GOT3 (cell line): ENCODE measurements around the gene CBR1.
"Not testable (repeated sequence)": the region's sequence is repeated elsewhere in the genome, so short reads cannot be mapped to it uniquely, and the experiment has no call there.

ENCODE experiments used
- DNase-seq: peaks from one replicate; lab custom pipeline; 2025; ENCODE audit warnings: mixed read lengths; lab: John Stamatoyannopoulos, UW

CBR1 gene

GRCh38 chr21:36048357-36048756, 21.5 kb upstream of the CBR1 start:
- DNase-seq = no peak

GRCh38 chr21:36052860-36053714, 16.7 kb upstream of the CBR1 start:
- no peak for DNase-seq

DNA sequence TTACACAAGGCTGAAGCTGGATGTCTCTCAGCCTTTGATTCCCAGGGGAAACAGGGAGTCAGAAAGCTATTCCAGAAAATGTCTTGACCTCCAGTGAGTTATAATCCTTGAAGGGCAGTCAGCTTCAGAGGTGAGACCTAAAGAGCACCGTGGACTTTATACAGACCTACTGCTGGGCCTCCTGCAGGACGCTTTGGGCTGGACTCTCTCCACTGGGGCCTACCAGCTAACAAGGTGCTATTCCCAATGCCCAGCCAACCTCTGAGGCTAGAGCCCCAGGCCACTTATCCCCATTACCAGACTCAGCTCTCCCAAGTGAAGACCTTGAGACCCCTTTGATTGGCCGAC, 16.1 kb upstream of the CBR1 start:
- DNase-seq = no peak

- no peak for DNase-seq
Observed at GRCh38 chr21:36055551-36055950, 14.3 kb upstream of the CBR1 start.

- DNase-seq = no peak
Observed at GRCh38 chr21:36059823-36060158, 10.0 kb upstream of the CBR1 start.

DNA sequence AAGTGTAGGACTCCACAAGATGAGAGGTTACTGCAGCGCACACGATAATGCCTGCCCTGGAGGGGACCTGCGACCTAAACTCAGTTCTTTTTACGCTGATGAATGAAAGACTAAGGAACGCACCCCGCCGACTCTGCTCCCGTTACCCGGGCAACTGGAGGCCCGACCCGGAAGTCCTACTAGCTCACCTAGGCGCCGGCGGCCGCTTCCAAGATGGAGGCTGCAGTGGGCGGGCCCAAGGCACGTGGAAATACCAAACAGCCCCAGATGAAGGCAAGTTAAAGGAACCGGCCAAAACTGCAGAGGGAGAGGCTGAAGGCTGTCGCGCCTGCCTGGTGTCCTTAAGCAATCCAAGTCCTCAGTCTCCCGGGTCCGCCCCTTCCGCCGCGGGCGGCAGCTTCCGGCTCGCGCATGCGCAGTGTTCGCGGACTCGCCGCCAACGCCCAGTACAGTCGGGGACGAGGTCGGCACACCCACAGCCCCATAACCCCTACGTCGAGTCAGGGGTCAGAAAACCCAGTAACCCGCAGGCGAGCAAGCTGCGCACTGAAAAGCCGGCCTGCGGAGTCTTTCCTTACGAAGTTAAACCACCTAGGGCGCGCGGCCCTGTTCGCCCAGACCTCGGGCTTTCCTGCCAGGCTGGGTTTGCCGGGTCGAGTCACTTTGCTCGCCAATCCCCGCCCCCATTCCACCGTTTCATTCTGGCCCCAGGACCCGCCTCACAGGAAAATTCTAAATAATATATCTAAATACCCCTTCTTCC, 9.5 kb upstream of the CBR1 start, which contains the start of gene SETD4:
Gene SETD4 (minus strand): TSS at position 368 of the 763 bp plus-strand sequence. CDS start 1,638 bp downstream, outside the sequence.
- DNase-seq = peak; percentile 95

- no peak for DNase-seq
Observed at GRCh38 chr21:36061445-36061844, 8.4 kb upstream of the CBR1 start.

- DNase-seq = no peak
Observed at GRCh38 chr21:36063375-36064084, 6.3 kb upstream of the CBR1 start.

- DNase-seq = no peak
Observed at GRCh38 chr21:36064085-36064460, 5.8 kb upstream of the CBR1 start.

GRCh38 chr21:36065497-36066036, 4.3 kb upstream of the CBR1 start:
- no peak for DNase-seq

DNA sequence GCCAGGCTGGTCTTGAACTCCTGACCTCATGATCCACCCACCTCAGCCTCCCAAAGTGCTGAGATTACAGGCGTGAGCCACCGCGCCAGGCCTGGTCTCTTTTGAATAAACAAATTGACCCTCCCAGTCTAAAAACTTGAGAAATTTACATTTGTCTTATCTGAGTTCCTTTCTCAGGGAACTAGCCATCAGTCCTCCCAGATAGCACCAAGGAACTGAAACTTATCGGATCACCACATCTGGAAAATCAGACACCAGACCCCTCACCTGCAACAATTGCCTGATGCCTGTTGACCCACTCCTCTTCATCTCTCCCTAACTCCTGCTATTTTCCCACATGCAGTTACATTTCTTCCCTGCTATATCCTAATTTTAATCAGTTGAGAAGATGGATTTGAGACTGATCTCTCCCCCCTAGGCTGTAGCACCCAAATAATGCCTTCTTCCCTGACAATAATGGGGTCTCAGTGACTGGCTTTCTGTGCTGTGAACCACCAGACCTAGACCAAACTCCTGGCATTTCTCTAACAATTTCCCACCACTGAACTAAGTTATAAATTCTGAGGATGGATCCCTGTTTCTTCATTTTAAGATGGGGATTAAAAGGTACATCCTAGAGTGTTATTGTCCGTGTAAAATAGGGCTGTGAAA, 951 bp upstream of the CBR1 start:
- no peak for DNase-seq

GRCh38 chr21:36070999-36071398, 1.2 kb downstream of the CBR1 start:
- no peak for DNase-seq

- no peak for DNase-seq
Observed at GRCh38 chr21:36072453-36073162, 2.8 kb downstream of the CBR1 start.

DNA sequence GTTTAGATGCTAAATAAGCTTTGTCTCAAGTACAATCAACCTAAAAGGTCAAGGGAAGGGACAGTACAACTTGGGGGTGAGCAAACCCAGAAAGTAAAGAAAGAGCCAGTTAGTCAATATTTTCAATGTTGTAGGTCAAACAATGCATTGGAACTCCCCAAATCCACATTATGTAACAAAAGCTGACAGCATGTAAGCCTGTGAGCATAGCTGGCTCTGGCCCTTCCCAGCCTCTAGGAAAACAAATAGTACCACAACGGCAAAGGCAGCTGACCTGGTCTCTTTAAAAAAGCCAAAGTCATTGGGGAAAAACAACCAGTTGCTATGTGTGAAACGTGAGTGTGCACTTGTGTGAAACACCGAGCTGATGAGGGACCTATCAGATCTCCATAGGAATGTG, 3.4 kb downstream of the CBR1 start:
- DNase-seq = no peak

GRCh38 chr21:36073911-36074310, 4.1 kb downstream of the CBR1 start:
- DNase-seq = not testable (repeated sequence)

GRCh38 chr21:36075171-36075570, 5.3 kb downstream of the CBR1 start:
- no peak for DNase-seq

GRCh38 chr21:36075953-36076352, 6.1 kb downstream of the CBR1 start:
- no peak for DNase-seq

DNA sequence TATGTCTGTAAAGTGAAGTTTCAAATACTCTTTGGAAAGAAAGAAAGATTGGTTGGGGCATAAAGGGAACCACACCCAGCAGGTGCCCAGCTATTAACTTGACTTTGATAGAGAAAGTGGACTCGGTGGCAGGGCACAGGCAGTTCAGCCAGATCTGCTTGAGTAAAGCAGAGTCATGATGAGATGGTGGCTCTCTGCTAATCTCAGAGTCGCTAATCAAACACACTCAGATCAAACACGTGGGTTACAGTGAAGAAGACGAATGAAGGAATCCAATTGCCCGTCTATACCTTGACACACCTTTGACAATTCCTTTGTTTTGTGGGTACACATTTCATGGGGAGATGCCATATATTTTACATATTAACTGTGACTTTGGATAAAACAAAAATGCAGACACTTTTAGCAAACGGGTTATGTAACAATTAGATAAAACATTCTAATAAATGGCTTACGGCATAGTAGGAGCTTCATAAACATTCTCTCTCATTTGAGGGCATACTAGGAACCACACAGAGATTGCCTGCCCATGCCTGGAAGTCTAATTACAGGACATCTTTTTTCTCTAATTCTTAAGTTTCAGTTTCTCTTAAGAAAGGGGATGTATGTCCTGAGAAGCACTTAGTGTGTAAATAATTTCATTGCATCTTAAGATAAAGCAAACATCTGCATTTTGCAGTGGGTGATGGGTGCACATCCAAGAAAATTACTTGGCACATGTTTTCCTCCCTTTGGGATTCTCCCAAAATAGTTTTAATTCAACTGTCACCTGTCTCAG, 7.2 kb downstream of the CBR1 start:
- DNase-seq = no peak

DNA sequence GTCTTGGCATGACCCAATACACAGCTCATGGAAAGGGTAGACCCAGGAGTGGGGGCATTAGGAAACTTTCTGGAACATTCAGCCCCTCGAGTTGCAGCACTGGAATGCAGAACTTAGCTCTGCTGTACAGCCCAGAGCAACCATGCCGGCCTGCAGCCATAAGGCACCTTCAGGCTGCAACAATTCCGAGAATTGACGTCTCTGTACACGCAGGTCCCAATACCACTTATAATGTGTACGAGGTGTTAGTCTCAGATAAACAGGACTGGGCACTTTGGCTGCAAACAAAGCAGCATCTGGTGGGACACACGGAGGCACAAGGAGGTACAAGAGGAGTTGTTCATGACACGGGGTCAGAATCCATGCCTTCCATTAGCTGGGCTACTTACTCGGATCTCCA, 7.9 kb downstream of the CBR1 start:
- DNase-seq = no peak

GRCh38 chr21:36079010-36079649, 9.3 kb downstream of the CBR1 start:
- no peak for DNase-seq
